HL-60 (cell line): Measurements from ENCODE around the gene KRT39.

Source experiments
- POLR2AphosphoS5 ChIP-seq: IDR thresholded peaks from 2 replicates; pipeline ENCODE4 v1.6.1; 2012; ENCODE audit warnings: low read depth
- TF ChIP-seq, protein P1 (sequence below): IDR thresholded peaks from one replicate; pipeline ENCODE4 v1.5.1; 2011; ENCODE audit warnings: low read length, control low read depth, inconsistent platforms; ENCODE audit not compliant: insufficient read depth

GRCh38 chr17:40915199-40915661, 51.5 kb downstream of the KRT39 start:
- TF ChIP-seq POLR2AphosphoS5: no peak
- TF ChIP-seq, protein P1, sequence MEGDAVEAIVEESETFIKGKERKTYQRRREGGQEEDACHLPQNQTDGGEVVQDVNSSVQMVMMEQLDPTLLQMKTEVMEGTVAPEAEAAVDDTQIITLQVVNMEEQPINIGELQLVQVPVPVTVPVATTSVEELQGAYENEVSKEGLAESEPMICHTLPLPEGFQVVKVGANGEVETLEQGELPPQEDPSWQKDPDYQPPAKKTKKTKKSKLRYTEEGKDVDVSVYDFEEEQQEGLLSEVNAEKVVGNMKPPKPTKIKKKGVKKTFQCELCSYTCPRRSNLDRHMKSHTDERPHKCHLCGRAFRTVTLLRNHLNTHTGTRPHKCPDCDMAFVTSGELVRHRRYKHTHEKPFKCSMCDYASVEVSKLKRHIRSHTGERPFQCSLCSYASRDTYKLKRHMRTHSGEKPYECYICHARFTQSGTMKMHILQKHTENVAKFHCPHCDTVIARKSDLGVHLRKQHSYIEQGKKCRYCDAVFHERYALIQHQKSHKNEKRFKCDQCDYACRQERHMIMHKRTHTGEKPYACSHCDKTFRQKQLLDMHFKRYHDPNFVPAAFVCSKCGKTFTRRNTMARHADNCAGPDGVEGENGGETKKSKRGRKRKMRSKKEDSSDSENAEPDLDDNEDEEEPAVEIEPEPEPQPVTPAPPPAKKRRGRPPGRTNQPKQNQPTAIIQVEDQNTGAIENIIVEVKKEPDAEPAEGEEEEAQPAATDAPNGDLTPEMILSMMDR: no peak
